OCI-LY7 (cell line): ENCODE results near the gene SMAD1.

Experiments
- CTCF ChIP-seq: fragments of 200-600 bp; sonication (generic); conservative IDR thresholded peaks from 2 replicates; pipeline ENCODE4 v1.5.1; 2014; ENCODE audit warnings: mild to moderate bottlenecking, antibody characterized with exemption, low read length, moderate library complexity, mixed read lengths
- EZH2phosphoT487 ChIP-seq: fragments of 200-600 bp; sonication (generic); IDR thresholded peaks from 2 replicates; pipeline ENCODE4 v1.6.1; 2018; ENCODE audit warnings: low read depth, borderline replicate concordance, mild to moderate bottlenecking, mixed run types, antibody characterized with exemption, low read length, moderate library complexity, mixed read lengths

DNA sequence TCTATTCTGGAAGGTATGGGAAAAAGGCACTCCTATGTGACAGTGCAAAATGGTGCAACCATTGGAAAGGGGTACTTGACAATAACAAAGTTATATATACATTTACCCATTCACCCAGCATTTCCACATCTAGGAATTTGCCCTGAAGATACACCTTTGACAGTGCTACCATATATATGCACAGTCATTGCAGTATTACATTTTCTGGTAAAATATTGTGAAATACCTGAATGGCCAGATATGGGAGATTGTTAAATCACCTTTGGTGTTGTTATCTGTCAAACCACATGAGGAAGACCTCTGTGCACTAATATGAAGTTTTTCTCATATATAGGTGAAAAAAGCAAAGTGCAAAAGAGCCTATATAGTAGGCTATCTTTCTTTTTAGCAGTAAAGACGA is 53.5 kb downstream of the SMAD1 start:
- TF ChIP-seq EZH2phosphoT487 (no peak), CTCF (no peak)
